H1 (cell line): Measurements from ENCODE around the gene BSG. TPM values are rescaled to one million over a fixed set of nuclear protein-coding genes. Genes with fewer than 3 reads are reported as not detected.

ENCODE experiments used
- CTCF ChIA-PET: fragments of 300-600 bp; sonication (Branson Sonifier 250); formaldehyde crosslinking; loops from one replicate; lab custom pipeline; 2021; ENCODE audit not compliant: partially characterized antibody; lab: Charles Lee
- POLR2A ChIA-PET: fragments of 300-600 bp; sonication (Branson Sonifier 250); formaldehyde crosslinking; loops from one replicate; lab custom pipeline; 2021; ENCODE audit warnings: inconsistent platforms; ENCODE audit not compliant: partially characterized antibody; lab: Charles Lee
- DNase-seq, 2 experiments: peaks; one replicate each; pipeline versions ENCODE4 v3.0.0 to v3.0.0-alpha.2; 2010 to 2022; ENCODE audit warnings: low spot score in 2 of 2, low read depth in 1 of 2, mixed read lengths in 1 of 2
- FAIRE-seq: peaks from 2 replicates; lab custom pipeline; 2011; peaks lifted over from hg19 to GRCh38; lab: Jason Lieb, UNC
- H2AFZ ChIP-seq: 2 replicates; pipeline ENCODE4 v1.8.1; 2012; ENCODE audit warnings: low read length, inconsistent platforms
- H2AK5ac ChIP-seq: 2 replicates; pipeline ENCODE4 v1.6.1; 2013; ENCODE audit warnings: low read depth, low read length
- H2BK120ac ChIP-seq: replicated peaks from 2 replicates; pipeline ENCODE3; 2013; ENCODE audit warnings: low read depth, low read length, inconsistent platforms
- H2BK12ac ChIP-seq: 2 replicates; pipeline ENCODE4 v1.6.1; 2013; ENCODE audit warnings: low read depth, low read length
- H2BK15ac ChIP-seq: 2 replicates; pipeline ENCODE4 v1.6.1; 2013; ENCODE audit warnings: low read length
- H2BK20ac ChIP-seq: 2 replicates; pipeline ENCODE4 v1.6.1; 2013; ENCODE audit warnings: low read length
- H2BK5ac ChIP-seq: 2 replicates; pipeline ENCODE4 v1.6.1; 2013; ENCODE audit warnings: low read depth, low read length
- H3K14ac ChIP-seq: 2 replicates; pipeline ENCODE4 v1.6.1; 2013; ENCODE audit warnings: inconsistent platforms; ENCODE audit not compliant: insufficient read length
- H3K18ac ChIP-seq: 2 replicates; pipeline ENCODE4 v1.6.1; 2013; ENCODE audit warnings: low read length; ENCODE audit errors: extremely low read depth
- H3K23ac ChIP-seq: 2 replicates; pipeline ENCODE4 v1.6.1; 2013; ENCODE audit warnings: inconsistent platforms; ENCODE audit not compliant: insufficient read length
- H3K23me2 ChIP-seq: 2 replicates; pipeline ENCODE4 v1.6.1; 2013; ENCODE audit warnings: low read depth, low read length
- H3K27ac ChIP-seq: 2 replicates; pipeline ENCODE4 v1.6.1; 2011; ENCODE audit warnings: low read depth, low read length, inconsistent platforms
- H3K27me3 ChIP-seq, 4 experiments: replicated peaks in 1 of 4; 1 replicate in 1 of 4; 2 replicates in 3 of 4; pipeline versions ENCODE4 v1.6.1 to v1.8.1; 2011 to 2013; ENCODE audit warnings: low read length in 3 of 4, mild to moderate bottlenecking in 3 of 4, inconsistent platforms in 2 of 4, mixed read lengths in 2 of 4, moderate library complexity in 1 of 4; ENCODE audit not compliant: control insufficient read depth in 3 of 4, insufficient read depth in 3 of 4; ENCODE audit errors: extremely low read depth in 1 of 4
- H3K36me3 ChIP-seq, 4 experiments: 2 replicates each; pipeline versions ENCODE4 v1.6.1 to v1.8.1; 2011 to 2013; ENCODE audit warnings: mild to moderate bottlenecking in 4 of 4, low read length in 3 of 4, moderate library complexity in 2 of 4, control low read depth in 1 of 4, inconsistent platforms in 1 of 4; ENCODE audit not compliant: insufficient read depth in 4 of 4, control insufficient read depth in 2 of 4
- H3K4ac ChIP-seq: replicated peaks from 2 replicates; pipeline ENCODE3; 2013; ENCODE audit warnings: low read length, low read depth, mixed read lengths, inconsistent platforms; ENCODE audit not compliant: insufficient read length
- H3K4me1 ChIP-seq, 4 experiments: replicated peaks in 1 of 4; 1 replicate in 1 of 4; 2 replicates in 3 of 4; pipeline versions ENCODE4 v1.6.1 to v1.8.1; 2011 to 2013; ENCODE audit warnings: low read length in 3 of 4, inconsistent platforms in 2 of 4, mixed read lengths in 1 of 4; ENCODE audit not compliant: insufficient read depth in 4 of 4, control insufficient read depth in 3 of 4
- H3K4me2 ChIP-seq, 2 experiments: 2 replicates each; pipeline versions ENCODE4 v1.6.1 to v1.8.1; 2011 to 2013; ENCODE audit warnings: low read depth in 2 of 2, low read length in 2 of 2, control low read depth in 1 of 2, inconsistent platforms in 1 of 2, mild to moderate bottlenecking in 1 of 2; ENCODE audit not compliant: insufficient read depth in 1 of 2
- H3K4me3 ChIP-seq, 4 experiments: fragments of 200-600, 300-600 bp in 1 of 4; sonication (generic), shearing (Covaris generic), sonication (Bioruptor Twin) in 1 of 4; 2 replicates each; pipeline versions ENCODE4 v1.5.1 to v1.8.1; 2011 to 2016; ENCODE audit warnings: low read length in 4 of 4, low read depth in 3 of 4, control low read depth in 2 of 4, inconsistent platforms in 2 of 4, mild to moderate bottlenecking in 2 of 4, mixed read lengths in 1 of 4, moderate library complexity in 1 of 4; ENCODE audit not compliant: insufficient read depth in 2 of 4; ENCODE audit errors: extremely low read depth in 1 of 4
- H3K56ac ChIP-seq: replicated peaks from 2 replicates; pipeline ENCODE3; 2013; ENCODE audit warnings: low read depth, mild to moderate bottlenecking, mixed read lengths, low read length, inconsistent platforms; ENCODE audit not compliant: insufficient read length
- H3K79me1 ChIP-seq: 2 replicates; pipeline ENCODE4 v1.6.1; 2013; ENCODE audit warnings: low read depth, low read length, control low read depth
- H3K79me2 ChIP-seq, 2 experiments: 2 replicates each; pipeline versions ENCODE4 v1.6.1 to v1.8.1; 2012 to 2013; ENCODE audit warnings: low read length in 2 of 2, mild to moderate bottlenecking in 2 of 2, inconsistent platforms in 1 of 2; ENCODE audit not compliant: insufficient read depth in 2 of 2, control insufficient read depth in 1 of 2
- H3K9ac ChIP-seq, 4 experiments: replicated peaks in 1 of 4; 1 replicate in 1 of 4; 2 replicates in 3 of 4; pipeline versions ENCODE4 v1.6.1 to v1.8.1; 2011 to 2013; ENCODE audit warnings: low read depth in 3 of 4, low read length in 3 of 4, control low read depth in 2 of 4, mild to moderate bottlenecking in 2 of 4, moderate library complexity in 2 of 4, inconsistent platforms in 1 of 4; ENCODE audit errors: extremely low read depth in 1 of 4
- H3K9me3 ChIP-seq, 2 experiments: 2 replicates each; pipeline versions ENCODE4 v1.6.1 to v1.8.1; 2012 to 2013; ENCODE audit warnings: mild to moderate bottlenecking in 2 of 2, moderate library complexity in 2 of 2, control low read depth in 1 of 2, inconsistent platforms in 1 of 2, low read depth in 1 of 2, low read length in 1 of 2, mixed read lengths in 1 of 2; ENCODE audit not compliant: insufficient read depth in 2 of 2
- H4K20me1 ChIP-seq, 2 experiments: replicated peaks in 1 of 2; 2 replicates each; pipeline versions ENCODE3 to v1.8.1; 2011 to 2013; ENCODE audit warnings: inconsistent platforms in 2 of 2, low read length in 2 of 2, mild to moderate bottlenecking in 1 of 2; ENCODE audit not compliant: insufficient read depth in 2 of 2, control insufficient read depth in 1 of 2
- H4K5ac ChIP-seq: 2 replicates; pipeline ENCODE4 v1.6.1; 2013; ENCODE audit warnings: low read length, low read depth, mixed read lengths, inconsistent platforms; ENCODE audit not compliant: insufficient read length
- H4K8ac ChIP-seq: 2 replicates; pipeline ENCODE4 v1.8.0; 2013; ENCODE audit warnings: mild to moderate bottlenecking, moderate library complexity, low read length, inconsistent platforms; ENCODE audit not compliant: insufficient read depth; ENCODE audit errors: extremely low read depth
- H4K91ac ChIP-seq: replicated peaks from 2 replicates; pipeline ENCODE3; 2013; ENCODE audit warnings: low read length, mixed read lengths, inconsistent platforms; ENCODE audit not compliant: insufficient read length
- BACH1 ChIP-seq: IDR thresholded peaks from 2 replicates; pipeline ENCODE4 v1.6.1; 2012; ENCODE audit warnings: low read length, improper control_type of control experiment
- CBX5 ChIP-seq: fragments of 300-800, 300-1000 bp; sonication (generic); IDR thresholded peaks from 2 replicates; pipeline ENCODE4 v1.7.1; 2016; ENCODE audit warnings: antibody characterized with exemption, low read length, low read depth
- HDAC2 ChIP-seq, 2 experiments: fragments of 300-600 bp in 1 of 2; sonication (generic) in 1 of 2; IDR thresholded peaks; 2 replicates each; pipeline ENCODE4 v1.6.1; 2011 to 2012; ENCODE audit warnings: low read depth in 2 of 2, low read length in 2 of 2, mild to moderate bottlenecking in 2 of 2, moderate library complexity in 2 of 2, borderline replicate concordance in 1 of 2, inconsistent platforms in 1 of 2
- NRF1 ChIP-seq: IDR thresholded peaks from 2 replicates; pipeline ENCODE4 v1.6.1; 2011; ENCODE audit warnings: mild to moderate bottlenecking, low read depth, low read length, improper control_type of control experiment
- POLR2A ChIP-seq, 2 experiments: IDR thresholded peaks; 1 replicate in 1 of 2; 2 replicates in 1 of 2; pipeline ENCODE4 v1.6.1; 2011; ENCODE audit warnings: low read depth in 2 of 2, low read length in 2 of 2, mild to moderate bottlenecking in 2 of 2; ENCODE audit errors: control extremely low read depth in 1 of 2
- SP1 ChIP-seq: IDR thresholded peaks from 2 replicates; pipeline ENCODE4 v1.6.1; 2011; ENCODE audit warnings: low read depth, low read length
- SP2 ChIP-seq: IDR thresholded peaks from 2 replicates; pipeline ENCODE4 v1.6.1; 2012; ENCODE audit warnings: mild to moderate bottlenecking, low read length, inconsistent platforms
- SP4 ChIP-seq: IDR thresholded peaks from 2 replicates; pipeline ENCODE4 v1.6.1; 2012; ENCODE audit warnings: low read length, inconsistent platforms
- WGBS, 2 experiments: shearing (Covaris generic) in 1 of 2; methylation state at CpG; one replicate each; pipeline versions ENCODE4 v1.1.6 to v1.1.7; 2013 to 2015; ENCODE audit warnings: low lambda C conversion rate in 2 of 2, mixed read lengths in 2 of 2, inconsistent platforms in 1 of 2, low coverage in 1 of 2, missing lambda C conversion rate in 1 of 2; ENCODE audit not compliant: insufficient replicate concordance in 2 of 2, insufficient coverage in 1 of 2, insufficient read length in 1 of 2; ENCODE audit errors: extremely low coverage in 1 of 2, missing lambda C conversion rate in 1 of 2; 5-methylcytosine and 5-hydroxymethylcytosine counted together
- polyA plus RNA-seq, 7 experiments: library from polyadenylated mRNA; depleted of rRNA in 3 of 7; stranded (reverse) in 5 of 7; unstranded in 2 of 7; fragments of >200 nt in 5 of 7; fragments of 200-250 nt in 2 of 7; gene quantifications; 1 replicate in 5 of 7; 2 replicates in 1 of 7; 4 replicates in 1 of 7; pipeline versions ENCODE4 v1.2.1 to v1.2.3, GENCODE V29; 2011 to 2013; ENCODE audit warnings: missing spikeins in 2 of 7, mixed read lengths in 2 of 7
- total RNA-seq: library from RNA; stranded (reverse); fragmentation: NEBNext Ultra II Directional; extraction: Animal tissue kit (Norgen Biotek cat#: 25700); gene quantifications from 2 replicates; pipeline ENCODE4 v1.2.1, GENCODE V29; 2021
- TF ChIP-seq, protein P1 (sequence below): IDR thresholded peaks from 2 replicates; pipeline ENCODE4 v1.6.1; 2011; ENCODE audit warnings: low read depth, mild to moderate bottlenecking, low read length; ENCODE audit not compliant: insufficient read depth
- TF ChIP-seq, protein P2 (sequence below): IDR thresholded peaks from 2 replicates; pipeline ENCODE4 v1.6.1; 2012; ENCODE audit warnings: inconsistent platforms

The BSG gene
- total and polyA plus RNA-seq, 2 of the 8 experiments (the other 6 are each of a cell fraction or from before 2014, with no cell fraction given), result 726 to 1,055 TPM

DNA sequence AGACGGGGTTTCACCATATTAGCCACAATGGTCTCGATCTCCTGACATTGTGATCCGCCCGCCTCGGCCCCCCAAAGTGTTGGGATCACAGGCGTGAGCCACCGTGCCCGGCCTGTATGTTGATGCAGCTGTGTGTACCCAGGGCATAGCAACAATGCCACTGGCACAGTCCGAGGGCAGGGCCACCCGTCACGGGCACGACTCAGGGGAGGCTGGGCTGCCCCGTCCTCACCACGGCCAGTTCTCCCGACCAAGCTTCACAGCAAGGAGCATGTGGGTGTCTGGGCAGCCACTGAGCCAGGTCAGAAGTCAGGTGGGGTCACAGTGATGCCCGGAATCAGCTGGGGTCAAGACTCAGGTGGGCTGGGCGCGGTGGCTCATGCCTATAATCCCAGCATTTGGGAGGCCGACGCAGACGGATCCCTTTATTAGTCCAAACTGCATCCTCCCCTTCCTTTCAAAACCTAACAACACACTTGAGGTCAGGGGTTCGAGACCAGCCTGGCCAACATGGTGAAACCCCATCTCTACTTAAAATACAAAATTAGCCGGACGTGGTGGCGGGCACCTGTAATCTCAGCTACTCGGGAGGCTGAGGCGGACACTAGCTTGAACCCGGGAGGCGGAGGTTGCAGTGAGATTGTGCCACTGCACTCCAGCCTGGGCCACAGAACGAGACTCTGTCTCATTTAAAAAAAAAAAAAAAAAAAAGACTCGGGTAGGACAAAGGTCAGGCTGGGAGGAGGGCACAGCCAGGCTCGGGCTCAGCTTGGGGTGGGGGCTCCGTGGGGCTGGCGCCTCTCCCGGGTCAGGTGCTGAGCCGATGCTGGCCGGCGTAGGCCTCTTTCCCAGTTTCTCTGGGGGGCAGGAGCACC lies 42.0 kb upstream of the BSG start:
- H3K23me2 ChIP-seq, result peaks cover 5% of the 10 kb centered on the region; the same call in 1 of the 2 replicates
- H3K4me3 ChIP-seq, result peak overlapping the region; percentile 63 to 96 (median 82)
- DNase-seq, result no peak
- peak overlapping the region; percentile 50; the same call in 1 of the 2 replicates for H2BK12ac ChIP-seq
- no peak overlapping the region for H2BK20ac ChIP-seq
- no peak overlapping the region for H3K4ac ChIP-seq
- H3K18ac ChIP-seq, result peak overlapping the region; percentile 75; the same call in 1 of the 2 replicates
- H4K91ac ChIP-seq, result peak overlapping the region; percentile 80
- ChIA-PET CTCF (interaction anchor here (1.0 to 3.7 kb wide), 5 partner anchors 14 to 146 kb away, joined by 3 to 18 read pairs (median 4); no protein-coding TSS in a partner anchor), POLR2A (interaction anchor here (0.8 to 5.1 kb wide), 13 partner anchors 10 to 268 kb away, joined by 3 to 43 read pairs (median 9); partner anchors contain the start of genes BSG, C2CD4C and GZMM)
- H3K4me1 ChIP-seq, result peaks cover 0 to 10% (median 8%) of the 10 kb centered on the region in 4 experiments; a peak in 6 of 7 replicates
- peak overlapping the region; percentile 88; the same call in 1 of the 2 replicates for H2BK15ac ChIP-seq
- H3K9me3 ChIP-seq, result no peaks in the 10 kb centered on the region; a peak in 1 of 4 replicates
- H3K36me3 ChIP-seq, result 0 out of 8 replicates have a peak, but pooled peaks cover 0 to 2% (median 0%) of the 10 kb centered on the region in 4 experiments
- no peak overlapping the region for H2AK5ac ChIP-seq
- FAIRE-seq, result no peak
- H3K27me3 ChIP-seq, result no peaks in the 10 kb centered on the region
- H2AFZ ChIP-seq, result no peak overlapping the region
- H4K5ac ChIP-seq, result peak overlapping the region; percentile 78
- no peak overlapping the region for H2BK120ac ChIP-seq
- no peak overlapping the region for H3K14ac ChIP-seq
- 83% methylated on average over 31 of the region's 38 CpGs; no CpG with 5 or more reads in 1 of the 2 experiments for WGBS, 2 experiments
- H3K4me2 ChIP-seq, result peak overlapping the region; percentile 67 to 89
- no peak overlapping the region; the same call in 1 of the 2 replicates for H3K27ac ChIP-seq
- H3K23ac ChIP-seq, result no peak overlapping the region
- peak overlapping the region in 2 of 4 experiments; percentile 45 to 52; a peak in 2 of 7 replicates for H3K9ac ChIP-seq
- peaks cover 9% of the 10 kb centered on the region for H3K79me1 ChIP-seq
- H4K20me1 ChIP-seq, result peaks cover 20 to 21% of the 10 kb centered on the region in 2 experiments
- peaks cover 0 to 36% of the 10 kb centered on the region in 2 experiments; a peak in 2 of 4 replicates for H3K79me2 ChIP-seq
- peak overlapping the region; percentile 79 for H3K56ac ChIP-seq
- peak overlapping the region; percentile 85; the same call in 1 of the 2 replicates for H2BK5ac ChIP-seq
- H4K8ac ChIP-seq, result peak overlapping the region; percentile 95; the same call in 1 of the 2 replicates
- TF ChIP-seq SP4 (no peak), SP1 (no peak), NRF1 (no peak), BACH1 (no peak), HDAC2 (IDR thresholded peaks at IDR 0.05; ENCODE audit: borderline replicate concordance in 1 of 2, low read depth in 2 of 2, low read length in 2 of 2) (no peak), CBX5 (no peak), SP2 (no peak), POLR2A (IDR thresholded peaks at IDR 0.05; ENCODE audit: control extremely low read depth in 1 of 2, low read depth in 2 of 2, low read length in 2 of 2) (no peak; a peak in 1 of 3 replicates)
- TF ChIP-seq, protein P1, sequence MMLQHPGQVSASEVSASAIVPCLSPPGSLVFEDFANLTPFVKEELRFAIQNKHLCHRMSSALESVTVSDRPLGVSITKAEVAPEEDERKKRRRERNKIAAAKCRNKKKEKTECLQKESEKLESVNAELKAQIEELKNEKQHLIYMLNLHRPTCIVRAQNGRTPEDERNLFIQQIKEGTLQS, result no peak
- TF ChIP-seq, protein P2, sequence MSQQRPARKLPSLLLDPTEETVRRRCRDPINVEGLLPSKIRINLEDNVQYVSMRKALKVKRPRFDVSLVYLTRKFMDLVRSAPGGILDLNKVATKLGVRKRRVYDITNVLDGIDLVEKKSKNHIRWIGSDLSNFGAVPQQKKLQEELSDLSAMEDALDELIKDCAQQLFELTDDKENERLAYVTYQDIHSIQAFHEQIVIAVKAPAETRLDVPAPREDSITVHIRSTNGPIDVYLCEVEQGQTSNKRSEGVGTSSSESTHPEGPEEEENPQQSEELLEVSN, result no peak
